HG03108 (cell line): ENCODE data around the gene TTC33.
A peak's percentile ranks its signal among the peaks of the same experiment; 100 is the strongest.

Source experiments
- ATAC-seq: cut with Tn5 transposase; IDR thresholded peaks from one replicate; pipeline ENCODE4 v1.9.1; 2021; ENCODE audit warnings: moderate library complexity; ENCODE audit not compliant: unreplicated experiment

TTC33 gene

DNA sequence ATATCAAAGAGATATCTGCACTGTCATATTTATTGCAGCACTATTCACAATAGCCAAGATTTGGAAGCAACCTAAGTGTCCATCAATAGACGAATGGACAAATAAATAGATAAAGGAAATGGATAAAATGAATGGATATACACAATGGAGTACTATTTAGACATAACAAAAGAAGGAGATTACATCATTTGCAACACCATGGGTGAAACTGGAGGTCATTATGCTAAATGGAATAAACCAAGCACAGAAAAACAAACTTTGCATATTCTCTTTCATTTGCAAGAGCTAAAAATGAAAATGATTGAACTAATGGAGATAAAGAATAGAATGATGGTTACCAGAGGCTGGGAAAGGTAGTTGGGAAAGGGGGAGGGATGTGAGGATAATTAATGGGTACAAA, 231.1 kb downstream of the TTC33 start:
- ATAC-seq: no peak

DNA sequence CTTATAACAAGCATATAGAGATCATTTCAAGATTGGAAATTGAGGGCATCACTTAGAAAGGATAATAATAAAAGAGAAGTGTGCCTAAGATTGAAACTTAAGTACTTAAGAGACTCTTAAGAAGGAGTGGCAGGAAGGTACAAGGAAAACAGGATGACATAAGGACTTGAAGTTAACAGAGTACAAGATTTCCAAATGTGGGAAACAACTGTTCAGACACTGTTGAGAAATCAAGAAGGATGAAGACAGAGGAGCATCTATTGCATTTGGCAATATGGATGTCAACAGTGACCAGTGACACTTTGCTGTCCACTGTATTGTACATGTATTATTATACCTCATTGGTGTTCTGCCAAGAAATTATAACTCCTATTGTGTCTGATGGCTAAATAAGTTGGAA, 233.8 kb downstream of the TTC33 start:
- ATAC-seq: no peak

DNA sequence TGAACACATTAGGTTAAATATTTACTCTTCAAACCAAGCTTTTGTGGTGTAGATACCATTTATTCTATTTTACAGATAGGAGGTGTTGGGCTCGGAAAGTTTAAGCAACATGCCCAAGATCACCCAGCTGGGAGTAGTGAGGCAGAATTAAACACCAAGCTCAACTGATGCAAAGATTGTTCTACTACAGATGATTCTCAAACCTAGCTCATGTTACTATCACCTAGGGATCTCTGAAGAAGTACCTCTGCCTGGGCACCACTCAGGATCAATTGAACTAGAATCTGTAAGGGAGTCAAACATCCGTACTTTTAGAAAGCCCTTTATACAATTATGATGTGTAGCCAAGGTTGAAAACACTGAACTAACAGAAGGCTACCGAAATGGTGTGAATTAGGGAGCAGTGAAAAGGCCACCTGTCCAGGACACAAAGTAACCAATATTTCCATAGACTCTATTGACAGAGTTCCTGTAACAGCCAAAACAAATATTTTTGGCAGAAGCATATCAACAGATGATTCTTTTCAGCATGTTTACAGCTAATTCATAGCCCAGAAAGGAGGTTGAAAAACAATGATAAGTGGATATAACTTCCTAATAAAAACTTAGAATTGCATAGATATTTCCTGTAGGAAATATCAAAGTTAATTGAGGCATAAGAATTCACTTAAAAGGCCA, 234.5 kb downstream of the TTC33 start:
- no peak for ATAC-seq

DNA sequence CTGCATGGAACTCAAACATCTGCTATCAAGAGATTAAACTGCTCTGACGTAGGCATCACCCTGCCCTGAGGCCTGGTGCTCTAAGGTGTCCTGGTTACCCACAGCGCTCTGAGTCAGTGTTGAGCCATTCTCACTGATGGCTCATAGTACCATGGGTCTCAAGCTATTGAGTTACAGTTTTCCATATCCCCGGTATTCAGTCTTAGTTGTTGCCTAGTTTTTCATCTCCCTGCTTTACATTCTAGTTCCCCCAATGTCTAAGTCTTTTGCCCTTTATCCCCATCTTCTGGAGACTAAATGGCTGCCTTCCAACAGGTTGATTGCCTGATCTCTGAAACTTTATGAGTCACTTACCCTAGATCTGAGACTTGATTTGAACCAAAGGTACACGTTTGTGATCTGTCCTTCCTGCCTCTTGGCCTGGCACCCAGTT, 237.3 kb downstream of the TTC33 start:
- no peak for ATAC-seq

DNA sequence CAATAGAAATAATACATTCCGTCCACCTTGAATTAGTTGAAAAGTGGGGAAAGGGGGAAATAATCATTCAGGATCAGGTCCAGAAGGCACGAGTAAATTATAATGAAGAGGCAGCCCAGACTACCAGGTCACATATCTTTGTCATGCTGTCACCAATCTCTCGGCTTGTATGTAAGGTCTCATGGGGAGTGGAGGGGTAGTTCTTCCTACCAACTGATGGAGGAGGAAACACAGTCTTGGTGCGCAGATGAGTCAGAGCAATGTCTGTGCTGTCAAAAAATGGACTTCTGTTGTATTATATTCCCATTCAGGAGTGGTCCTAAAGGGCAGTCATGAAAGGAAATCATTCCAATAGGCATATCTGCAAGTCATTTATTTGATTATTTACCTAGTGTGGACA, 240.3 kb downstream of the TTC33 start:
- no peak for ATAC-seq

DNA sequence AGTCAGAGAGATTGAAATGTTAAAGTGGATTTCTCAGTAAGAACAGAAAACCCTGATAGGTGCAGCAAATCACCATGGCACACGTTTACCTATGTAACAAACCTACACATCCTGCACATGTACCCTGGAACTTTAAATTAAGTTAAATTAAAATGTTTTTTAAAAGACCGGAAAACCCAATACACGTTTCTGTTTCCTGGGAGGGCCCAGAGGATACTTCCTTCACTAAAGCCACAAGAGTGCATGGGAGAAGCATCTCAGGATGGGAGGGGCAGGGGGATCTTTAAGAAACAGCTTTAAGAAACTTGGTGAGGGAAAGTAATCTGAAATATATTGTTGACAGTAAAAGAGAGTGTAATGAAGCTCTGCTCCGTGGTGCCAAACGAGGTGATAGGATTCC, 240.8 kb downstream of the TTC33 start:
- ATAC-seq: no peak

DNA sequence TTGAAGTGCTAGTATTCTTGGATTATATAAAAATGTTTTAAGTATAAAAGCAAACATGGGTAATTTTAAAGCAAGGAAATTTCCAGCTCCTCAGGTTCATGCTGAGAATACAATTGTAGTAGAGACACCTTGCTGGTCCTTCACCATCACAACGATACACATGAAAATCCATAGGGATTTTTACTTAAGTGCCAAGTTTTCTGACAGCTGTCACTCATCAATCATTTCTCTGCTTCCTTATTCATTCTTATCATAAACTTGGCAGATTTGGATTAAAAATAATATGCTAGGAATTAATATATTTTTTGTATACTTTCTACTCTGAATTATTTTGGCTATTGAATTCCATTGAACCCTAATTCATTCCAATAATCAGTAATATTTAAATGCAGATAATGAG, 244.0 kb downstream of the TTC33 start:
- ATAC-seq: no peak

DNA sequence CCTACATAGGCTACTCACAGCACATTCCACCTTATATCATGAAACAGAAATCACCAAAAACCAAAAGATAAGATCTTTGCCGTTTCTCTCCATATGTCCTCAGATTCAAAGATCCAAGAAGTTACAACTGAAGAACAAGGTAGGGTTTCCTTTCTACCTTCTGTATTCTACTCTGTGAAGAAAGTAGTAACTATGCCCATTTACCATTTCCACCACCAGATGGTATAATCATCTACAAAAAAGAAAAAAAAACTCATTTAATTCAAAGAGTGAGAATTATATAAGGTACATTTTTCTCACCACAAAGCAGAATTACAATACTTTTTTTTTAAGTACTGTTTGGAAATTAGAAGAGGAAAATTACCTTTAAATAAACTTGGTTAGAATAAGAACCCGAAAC, 248.7 kb downstream of the TTC33 start:
- ATAC-seq: no peak

DNA sequence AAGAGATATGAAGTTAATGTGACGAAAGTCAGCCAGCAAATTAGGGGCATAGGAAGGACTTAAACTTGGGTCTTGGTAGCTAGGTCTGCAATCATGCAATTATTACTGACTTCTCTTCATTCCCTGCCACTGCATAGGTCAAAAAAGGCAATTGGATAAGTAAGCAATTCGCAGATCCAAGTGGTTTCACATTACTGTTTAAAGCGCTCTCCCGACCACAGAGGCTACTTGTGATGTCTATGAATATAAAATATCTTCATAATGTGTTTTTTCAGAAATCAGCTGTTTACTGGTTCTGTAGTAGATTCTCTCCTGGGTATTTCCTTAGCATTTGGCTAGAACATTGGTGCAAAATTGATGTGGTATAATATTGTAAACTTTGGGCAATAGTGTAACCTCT, 250.7 kb downstream of the TTC33 start:
- no peak for ATAC-seq

DNA sequence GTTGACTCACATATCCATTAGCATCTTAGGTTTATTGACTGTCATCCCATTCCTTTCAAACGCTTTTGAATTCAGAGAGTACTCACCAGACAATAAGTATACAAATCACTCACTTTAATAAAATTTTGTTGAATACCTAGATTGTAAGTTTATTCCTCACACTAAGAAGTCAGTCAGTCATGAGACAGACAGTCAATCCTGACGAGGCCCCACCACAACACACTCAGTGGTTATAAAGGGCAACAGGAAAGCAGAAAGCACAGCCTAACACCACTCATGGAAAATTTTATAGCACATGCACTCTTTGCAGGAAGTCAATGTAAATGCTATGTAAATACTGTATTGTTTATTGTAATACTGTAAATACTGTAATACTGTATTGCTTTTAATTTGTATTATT, 252.3 kb downstream of the TTC33 start:
- ATAC-seq: no peak

DNA sequence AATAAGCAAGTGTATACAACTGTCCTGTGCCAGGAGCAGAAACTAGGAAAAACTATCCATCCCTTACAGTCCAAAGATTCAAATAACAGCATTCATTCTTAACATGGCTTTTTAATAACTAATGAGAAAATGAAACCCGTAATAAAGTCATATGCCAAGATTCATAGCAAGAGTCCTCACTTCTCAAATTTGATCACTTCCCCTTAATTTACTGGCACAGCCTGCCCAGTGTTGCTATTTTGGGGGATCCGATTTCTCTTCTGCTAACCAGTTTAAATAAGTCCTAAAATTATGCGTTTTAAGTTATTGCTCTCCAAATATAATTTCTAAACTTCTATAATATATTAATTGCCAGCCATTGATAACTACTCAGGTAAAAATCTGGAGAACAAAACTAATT, 253.0 kb downstream of the TTC33 start:
- ATAC-seq: peak; percentile 44

DNA sequence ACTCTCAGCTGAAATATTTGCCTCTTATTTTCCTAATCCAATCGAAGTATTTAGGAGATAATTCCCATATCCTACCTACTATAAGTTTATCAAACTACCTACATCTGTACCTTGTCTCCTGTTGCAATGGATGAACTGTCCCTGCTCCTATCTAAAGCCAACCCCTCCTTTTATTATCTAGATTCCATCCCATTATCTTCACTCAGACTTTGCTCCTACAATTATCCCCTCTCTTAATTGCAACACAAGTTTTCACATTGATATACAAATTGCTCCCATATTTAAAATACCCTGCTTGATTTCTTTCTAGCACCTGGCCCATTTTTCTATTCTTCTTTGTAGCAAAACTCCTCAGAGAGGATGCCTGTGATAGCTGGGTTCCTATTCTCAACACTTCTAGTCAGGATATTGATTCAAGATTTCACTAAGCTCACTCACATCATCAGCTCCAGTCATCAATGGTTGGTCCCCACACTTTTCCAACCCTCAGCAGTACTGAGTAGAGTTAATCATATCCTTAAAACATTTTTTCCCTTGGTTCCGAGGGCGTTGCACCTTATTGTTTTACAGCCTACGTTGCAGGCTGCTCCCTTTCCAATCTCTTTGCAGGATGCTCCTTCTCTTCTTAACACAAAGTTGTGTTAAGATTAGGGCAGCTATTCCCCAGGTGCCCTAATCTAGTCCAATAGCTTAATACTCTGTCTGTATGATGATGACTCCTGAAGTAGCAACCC, 253.9 kb downstream of the TTC33 start:
- no peak for ATAC-seq

DNA sequence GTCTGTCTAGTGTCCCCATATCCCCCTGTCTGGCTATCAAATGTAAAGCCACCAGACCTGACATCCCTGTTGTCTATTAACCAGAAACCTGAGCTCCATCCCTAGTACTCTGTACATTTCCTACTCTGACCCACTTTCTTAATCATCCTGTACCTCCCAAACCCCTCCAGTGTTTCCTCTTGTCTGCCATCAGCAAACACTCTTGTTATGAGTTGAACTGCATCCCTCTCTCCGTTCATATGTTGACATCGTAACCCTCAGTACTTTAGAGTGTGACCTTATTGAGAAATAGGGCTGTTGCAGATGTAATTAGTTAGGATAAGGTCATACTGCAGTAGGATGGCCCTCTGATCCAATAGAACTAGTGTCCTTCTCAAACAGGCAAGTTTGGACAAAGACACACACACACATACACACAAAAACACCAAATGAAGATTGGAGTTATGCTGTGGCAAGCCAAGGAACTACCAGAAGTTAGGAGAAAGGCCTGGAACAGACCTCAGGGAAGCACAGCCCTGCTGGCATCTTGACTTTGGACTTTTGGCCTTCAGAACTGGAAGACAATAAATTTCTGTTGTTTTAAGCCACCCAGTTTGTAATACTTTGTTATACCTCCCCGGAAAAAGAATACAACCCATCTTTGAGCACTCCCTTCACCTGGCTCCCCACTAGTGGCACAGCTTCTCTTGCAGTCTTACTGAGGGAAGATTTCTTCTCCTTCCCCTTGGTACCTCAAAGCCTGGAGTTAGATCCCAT, 256.1 kb downstream of the TTC33 start:
- ATAC-seq: no peak

DNA sequence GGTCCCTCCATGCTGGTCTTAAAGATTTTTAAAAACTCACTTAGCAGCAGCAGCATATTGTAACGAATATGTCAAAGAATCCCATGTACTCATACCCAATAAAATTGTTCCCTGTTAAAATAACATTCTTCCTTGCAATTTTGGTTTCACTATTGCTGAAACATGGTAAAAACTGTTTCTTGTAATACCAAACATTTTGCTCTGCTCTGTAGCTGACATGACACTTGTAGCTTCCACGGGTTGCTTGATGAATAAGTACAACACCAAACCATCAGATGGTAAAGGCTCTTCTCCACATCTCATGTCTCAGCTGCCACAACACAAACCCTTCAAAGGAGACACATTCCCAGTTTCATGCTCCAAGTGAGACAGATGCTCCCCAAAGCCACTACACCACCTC, 256.8 kb downstream of the TTC33 start:
- ATAC-seq: no peak

DNA sequence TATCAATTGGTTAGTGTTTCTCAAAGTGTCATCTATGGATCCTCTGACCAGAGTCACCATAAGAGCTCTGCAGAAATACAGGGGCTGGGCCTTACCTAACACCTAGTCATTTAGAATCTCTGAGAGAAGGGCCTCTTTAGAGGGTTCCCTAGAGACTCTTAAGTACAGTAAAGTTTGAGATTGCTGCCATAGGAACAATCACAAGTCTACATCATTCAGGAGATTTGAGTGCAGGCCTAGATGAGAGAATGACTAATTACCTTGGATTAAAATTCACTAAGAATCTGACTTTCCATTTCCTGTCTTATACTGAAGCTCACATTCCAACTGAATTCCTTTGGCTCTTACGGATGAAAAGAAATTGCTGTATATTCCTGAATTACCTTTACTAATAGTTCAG, 258.2 kb downstream of the TTC33 start:
- ATAC-seq: no peak

DNA sequence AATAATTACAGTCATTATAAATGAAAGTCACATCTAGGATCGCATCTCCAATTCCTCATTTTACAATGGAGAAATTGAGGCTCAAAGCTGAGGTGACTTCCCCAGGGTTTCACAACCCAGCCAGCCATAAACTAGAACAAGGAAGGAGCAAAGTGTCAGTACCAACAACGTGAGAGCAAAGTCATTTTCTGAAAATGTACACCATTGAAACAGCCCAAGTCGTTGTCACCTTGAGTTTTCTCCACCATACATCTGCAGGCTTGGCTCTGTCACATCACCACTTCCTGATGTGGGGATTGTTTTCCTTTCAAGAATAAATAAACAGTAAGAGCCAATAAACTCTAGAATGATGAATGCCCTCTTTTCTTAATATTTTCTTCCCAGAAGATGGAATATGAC, 260.5 kb downstream of the TTC33 start:
- ATAC-seq: no peak

DNA sequence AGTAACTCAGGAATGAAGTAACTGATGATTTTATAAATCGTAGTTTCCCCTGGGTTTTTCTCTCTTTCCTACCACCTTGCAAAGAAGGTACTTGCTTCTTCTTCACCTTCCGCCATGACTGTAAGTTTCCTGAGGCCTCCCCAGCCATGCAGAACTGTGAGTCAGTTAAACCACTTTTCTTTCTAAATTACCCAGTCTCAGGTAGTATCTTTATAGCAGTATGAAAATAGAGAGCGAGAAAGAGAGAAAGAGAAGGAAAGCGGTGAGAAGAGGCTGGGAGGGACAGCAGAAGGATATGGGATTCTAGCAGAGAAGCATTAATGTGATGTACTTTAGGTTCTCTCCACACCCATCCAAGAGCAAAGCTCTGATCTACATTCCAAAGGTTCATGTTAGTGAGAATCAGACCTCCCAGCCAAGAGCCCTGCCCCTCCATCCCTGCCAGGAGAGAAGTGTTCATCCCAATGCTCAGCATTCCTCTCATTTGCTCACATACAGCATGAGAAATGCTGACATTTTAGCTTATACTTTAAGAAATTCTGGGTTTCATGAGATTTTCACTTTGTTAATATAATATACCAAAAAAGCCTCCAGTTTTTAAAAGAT, 261.0 kb downstream of the TTC33 start:
- ATAC-seq: no peak

DNA sequence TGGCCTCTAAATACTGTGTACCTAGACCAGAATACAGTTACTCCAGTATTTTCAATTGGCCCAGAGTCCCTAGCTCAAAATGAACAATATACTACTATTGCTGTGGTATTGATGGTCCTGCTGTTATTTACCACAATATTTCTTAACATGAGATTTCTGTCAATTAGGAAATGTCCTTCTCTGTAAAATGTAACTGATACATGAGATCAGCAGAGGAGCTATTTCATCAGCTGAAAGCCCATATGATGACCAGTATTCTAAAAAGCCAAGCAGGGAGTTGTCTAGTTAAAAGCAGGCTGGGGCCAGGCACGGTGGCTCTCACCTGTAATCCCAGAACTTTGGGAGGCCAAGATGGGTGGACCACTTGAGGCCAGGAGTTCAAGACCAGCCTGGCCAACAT, 263.7 kb downstream of the TTC33 start:
- ATAC-seq: no peak

DNA sequence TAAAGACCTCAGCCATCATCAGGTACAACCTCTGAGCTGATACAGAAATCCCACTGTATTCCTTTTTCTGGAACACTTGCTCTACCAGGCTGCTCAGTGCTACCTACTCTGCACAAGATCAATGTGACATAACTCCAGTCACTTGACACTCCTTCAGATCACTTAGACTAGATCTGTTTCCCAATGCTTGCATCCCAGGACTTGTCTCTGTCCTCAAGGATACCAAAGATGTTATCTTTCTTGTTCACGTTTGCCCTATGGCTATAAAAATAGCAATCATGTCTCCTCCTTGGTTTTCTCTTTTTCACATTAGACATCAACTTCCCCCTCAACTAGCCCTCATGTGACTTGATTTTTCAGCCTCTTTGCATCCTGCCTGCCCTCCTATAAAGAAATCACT, 264.1 kb downstream of the TTC33 start:
- ATAC-seq: no peak

DNA sequence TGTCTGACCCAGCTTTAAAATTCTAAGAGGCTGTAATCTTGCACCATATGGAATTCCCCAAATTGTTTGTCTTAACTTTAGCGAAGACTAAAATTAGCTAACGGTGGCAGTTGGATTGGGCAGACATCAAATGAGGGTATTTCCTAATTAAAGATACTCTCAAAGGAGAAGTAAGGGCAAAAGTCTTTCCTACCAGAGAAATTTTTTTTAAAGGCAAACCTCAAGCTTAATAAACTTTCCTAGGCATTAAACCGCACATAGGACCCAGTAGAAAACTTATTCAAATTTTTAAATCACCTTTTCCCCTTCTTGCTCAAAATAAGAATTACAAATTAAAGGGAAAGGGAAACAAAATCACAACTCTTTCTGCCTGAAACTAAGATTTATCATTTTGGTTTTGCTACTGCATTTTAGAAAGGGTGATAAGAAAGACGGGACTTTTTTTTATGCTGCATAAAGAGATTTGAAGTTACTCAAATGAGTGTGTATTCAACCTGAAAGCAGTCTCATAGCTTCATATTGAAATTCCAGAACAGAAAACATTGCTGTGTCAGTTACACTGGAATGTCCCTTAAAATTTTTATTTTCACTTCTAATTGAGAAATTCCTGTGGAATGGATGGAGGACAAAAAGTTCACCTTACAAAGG, 265.2 kb downstream of the TTC33 start:
- ATAC-seq: peak; percentile 42

DNA sequence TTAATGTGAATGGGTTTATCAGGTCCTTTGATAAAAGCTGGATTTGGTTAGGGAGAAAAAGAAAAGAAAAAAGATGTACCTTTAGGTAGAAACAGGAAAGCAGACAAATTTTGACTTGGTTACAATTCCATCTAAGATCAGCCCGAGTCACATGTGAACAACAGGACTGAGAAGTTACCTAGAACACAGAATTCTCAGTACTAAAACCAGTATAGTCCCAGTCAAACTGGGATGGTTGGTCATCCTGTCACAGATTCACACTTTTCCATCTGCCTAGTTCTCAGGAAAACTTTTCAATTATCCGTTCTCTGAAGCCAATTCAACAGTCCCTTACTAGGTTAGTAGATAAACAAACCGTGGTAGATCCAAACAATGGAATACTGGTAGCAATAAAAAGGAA, 266.3 kb downstream of the TTC33 start:
- ATAC-seq: no peak
